Measurements from ENCODE around the gene MIPOL1.
"Not testable (repeated sequence)": the region's sequence is repeated elsewhere in the genome, so short reads cannot be mapped to it uniquely, and the experiment has no call there.

The MIPOL1 gene

DNA sequence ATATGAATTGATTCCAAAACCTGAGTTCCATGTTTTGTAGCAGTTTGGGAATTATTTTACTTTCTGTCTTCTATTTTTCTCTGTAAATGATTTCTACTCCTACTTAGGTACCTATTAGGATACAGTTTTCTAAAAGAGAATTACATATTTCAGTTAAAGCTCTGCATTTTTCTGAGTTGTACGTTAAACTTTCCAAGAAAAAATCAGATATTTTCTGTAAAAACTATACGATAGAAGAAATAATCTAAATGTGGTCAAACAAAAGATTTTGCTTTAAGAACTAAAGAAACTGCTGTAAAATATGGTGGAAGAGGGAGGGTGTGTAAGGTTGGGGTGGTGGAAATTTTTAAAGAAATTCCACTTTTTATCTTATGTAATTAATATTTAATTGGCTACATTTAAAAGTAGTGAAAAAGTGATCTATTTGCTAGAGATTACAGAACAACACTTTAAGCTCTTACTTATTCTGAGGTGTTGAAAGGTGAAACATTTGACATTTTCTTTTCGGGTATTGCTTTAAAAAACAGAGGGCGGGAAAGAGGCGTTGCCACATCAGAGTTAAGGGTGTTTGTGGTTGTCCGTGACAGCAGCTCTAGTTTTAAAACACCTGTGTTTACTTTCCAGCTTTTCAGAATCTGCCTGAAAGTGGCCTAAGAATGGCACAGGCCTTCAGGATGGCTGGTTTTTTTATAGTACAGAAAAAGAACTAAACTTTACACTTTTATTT is 187.3 kb downstream of the MIPOL1 start:
- no peak overlapping the region for H3K4me3 ChIP-seq (ENCODE audit: low read depth, low read length)

DNA sequence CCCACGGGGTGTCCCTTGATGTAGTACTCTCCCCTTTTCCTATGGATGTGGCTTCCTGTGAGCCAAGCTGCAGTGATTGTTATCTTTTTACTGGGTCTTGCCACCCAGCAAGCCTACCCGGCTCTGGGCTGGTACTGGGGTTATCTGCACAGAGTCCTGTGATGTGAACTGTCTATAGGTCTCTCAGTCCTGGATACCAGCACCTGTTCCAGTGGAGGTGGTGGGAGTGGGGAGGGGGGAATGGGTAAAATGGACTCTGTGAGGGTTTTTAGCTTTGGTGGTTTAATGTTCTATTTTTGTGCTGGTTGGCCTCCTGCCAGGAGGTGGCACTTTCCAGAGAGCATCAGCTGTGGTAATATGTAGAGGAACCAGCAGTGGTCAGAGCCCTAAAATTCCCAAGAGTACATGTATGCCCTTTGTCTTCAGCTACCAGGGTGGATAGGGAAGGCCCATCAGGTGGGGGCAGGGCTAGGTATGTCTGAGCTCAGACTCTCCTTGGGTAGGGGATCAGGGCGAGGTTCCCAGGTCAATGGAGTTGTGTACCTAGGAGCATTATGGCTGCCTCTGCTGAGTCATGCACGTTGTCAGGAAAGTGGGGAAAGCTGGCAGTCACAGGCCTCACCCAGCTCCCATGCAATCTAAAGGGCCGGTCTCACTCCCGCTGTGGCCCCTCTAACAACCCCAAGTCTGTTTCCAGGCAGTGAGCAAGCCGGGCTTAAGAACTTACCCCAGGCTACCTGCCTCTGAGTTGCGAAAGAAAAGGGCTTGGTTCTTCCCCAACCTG is 199.6 kb downstream of the MIPOL1 start:
- not testable (repeated sequence) for H3K4me3 ChIP-seq (ENCODE audit: low read depth, low read length)

DNA sequence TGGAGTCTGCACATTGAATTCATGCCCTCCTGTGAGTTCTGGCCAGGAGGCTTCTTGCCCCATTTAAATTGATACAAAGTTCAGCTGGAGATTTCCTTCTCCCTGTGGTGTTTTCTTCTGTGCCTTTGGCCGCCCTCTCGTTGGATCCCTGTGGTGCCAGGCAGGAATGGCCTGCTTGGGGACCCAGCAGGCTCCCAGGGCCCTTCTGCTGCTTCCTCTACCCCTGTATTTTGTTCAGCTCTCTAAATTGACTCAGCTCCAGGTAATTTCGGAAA is 200.1 kb downstream of the MIPOL1 start:
- no peak overlapping the region for H3K4me3 ChIP-seq (ENCODE audit: low read depth, low read length)

DNA sequence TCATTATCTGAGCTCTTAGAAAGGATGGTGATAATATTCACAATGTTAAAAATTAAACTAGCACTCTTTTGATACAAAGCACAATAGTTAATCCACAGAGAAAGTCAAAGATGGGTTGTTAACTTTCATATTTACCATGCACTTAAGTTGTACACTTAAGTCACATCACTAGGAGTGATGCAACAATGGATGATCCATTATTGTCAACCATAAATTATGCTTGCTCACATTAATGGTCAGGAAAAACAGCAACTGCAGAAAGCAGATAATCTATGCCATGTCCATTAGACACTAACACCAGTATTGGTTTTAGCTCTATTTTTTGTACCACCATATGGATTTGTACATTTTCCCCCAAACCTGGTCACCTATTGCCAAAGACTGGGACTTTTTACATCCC is 201.8 kb downstream of the MIPOL1 start:
- H3K4me3 ChIP-seq (ENCODE audit: low read depth, low read length): no peak overlapping the region

DNA sequence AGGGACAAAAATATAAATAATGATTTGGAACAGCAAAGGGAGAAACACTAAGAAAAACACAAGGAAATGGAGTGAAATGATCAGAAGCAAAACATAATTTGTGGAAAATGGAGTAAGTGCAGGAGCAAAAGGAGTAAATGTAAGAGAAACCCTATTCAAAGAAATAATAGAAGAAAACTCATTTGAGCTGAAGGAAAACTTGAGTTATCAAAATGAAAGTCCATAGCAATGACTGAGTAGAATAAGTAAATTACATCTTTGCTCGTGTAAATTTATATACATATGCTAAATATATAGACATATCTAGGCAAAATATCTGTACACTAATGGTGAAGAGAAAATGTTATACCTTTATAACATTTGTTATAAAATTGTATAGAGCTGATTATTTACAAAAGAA is 203.4 kb downstream of the MIPOL1 start:
- H3K4me3 ChIP-seq (ENCODE audit: low read depth, low read length): no peak overlapping the region

DNA sequence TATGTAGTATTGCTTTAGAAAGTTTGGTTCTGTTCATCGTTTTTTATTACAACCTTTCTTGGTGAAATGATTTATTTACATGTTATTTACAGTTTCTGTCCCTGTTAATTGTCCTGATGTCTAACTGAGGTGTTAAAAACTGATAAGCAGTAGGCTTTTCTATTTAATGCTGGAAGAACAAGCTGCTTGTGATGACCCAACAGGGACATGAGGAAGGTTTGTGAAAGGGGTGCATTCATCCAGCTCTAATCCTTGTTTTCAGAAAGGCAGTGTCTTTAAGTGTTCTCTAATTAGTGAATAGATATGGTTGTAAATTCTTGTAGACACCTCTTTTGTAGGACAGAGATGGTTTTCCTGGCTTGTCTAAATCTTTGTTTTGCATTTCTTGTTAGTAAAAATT is 205.9 kb downstream of the MIPOL1 start:
- no peak overlapping the region for H3K4me3 ChIP-seq (ENCODE audit: low read depth, low read length)

DNA sequence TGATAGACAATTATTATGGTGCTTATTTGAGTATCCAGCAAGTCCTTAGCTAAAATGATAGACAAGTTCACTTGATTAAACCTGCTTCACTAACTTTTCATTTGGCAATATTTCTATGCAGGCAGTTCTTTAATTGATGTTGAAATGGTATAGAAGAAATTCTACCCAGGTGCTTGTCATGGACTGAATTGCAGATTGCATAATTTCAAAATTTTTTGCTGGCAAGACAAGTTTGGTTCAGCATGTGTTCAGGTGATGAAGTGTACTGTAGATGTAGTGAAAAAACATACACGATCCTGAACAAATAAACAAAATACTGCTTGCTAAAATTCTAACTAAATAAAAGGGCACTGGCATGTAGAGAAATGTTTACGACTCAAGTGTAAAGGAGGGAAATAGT is 208.4 kb downstream of the MIPOL1 start:
- H3K4me3 ChIP-seq (ENCODE audit: low read depth, low read length): no peak overlapping the region

DNA sequence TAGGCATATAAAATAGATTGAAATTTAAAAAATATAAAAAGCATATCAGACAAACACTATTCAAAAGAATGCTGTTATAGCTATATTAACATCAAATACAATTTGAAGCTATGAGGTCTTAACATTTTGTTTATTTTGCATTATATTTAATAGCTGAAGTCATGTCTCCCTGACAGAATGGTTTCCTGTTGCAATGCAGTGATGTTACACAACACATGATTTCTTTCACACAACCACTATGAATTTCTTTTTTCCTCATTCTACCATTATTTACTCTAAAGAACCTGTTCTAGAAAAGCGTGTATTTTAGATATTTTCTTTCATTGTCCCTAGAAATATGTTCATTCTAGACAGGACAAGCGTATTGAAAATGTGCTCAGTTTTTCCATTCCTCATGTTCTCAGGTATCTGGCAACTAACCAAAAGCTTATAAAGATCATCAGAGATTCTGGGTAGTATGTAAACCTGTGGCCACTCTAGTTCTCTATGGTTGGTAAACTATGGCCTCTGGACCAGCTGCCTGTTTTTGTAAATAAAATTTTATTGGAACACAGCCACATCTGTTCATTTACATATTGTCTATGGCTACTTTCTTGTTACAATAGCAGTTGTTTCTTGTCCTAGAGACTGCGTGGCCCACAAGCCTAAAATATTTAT is 213.5 kb downstream of the MIPOL1 start:
- no peak overlapping the region for H3K4me3 ChIP-seq (ENCODE audit: low read depth, low read length)

DNA sequence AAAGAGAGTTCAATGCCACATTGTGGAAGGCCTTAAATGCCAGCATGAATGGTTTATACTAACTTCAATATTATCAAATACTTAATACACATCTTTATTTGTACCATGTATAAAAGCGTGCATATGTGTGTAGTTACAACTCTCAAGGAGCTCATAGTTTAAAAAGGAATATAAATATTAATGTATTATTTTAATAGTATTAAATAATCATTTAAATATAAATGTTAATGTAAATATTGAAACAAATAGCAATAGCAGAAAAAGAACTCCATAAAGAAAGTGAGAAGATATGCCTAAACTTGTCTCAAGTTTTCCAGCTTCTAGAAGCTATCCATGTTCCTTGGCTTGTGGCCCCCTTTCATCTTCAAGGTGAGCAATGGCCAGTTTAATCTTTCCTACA is 215.3 kb downstream of the MIPOL1 start:
- H3K4me3 ChIP-seq (ENCODE audit: low read depth, low read length): no peak overlapping the region

DNA sequence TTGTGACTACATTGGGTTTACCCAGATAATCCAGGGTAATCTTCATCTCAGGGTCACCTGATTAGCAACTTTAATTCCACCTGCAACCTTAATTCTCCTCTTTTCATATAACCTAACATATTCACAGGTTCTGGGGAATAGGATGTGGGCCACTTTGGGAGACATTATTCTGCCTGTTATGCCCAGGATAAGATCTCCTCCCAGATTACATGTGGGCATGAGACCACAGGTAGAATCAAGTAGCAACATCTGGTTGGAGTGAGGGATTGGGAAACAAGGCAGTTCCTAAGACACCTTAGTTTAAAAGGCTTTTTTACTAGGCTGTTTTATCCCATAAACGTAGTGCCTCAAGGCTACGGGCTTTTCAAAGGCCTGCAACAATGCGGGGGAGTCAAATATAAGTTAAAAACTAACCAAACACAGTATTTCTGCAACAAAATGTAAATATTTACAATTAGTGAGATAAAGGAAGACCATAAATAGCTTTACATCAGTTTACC is 215.8 kb downstream of the MIPOL1 start:
- H3K4me3 ChIP-seq (ENCODE audit: low read depth, low read length): no peak overlapping the region

DNA sequence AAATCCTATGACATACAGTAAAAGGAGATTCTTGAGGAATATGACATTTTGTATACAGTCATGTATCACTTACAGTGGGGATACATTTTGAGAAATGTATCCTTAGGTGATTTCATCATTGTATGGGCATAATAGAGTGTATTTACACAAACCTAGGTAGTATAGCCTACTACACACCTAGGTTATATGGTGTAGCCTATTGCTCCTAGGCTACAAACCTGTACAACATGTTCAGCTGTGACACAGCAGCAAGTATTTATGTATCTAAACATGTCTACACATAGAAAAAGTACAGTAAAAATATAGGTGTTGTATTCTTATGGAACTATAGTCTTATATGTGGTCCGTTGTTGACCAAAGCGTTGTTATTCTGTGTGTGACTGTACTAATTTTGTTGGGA is 218.5 kb downstream of the MIPOL1 start:
- H3K4me3 ChIP-seq (ENCODE audit: low read depth, low read length): no peak overlapping the region

DNA sequence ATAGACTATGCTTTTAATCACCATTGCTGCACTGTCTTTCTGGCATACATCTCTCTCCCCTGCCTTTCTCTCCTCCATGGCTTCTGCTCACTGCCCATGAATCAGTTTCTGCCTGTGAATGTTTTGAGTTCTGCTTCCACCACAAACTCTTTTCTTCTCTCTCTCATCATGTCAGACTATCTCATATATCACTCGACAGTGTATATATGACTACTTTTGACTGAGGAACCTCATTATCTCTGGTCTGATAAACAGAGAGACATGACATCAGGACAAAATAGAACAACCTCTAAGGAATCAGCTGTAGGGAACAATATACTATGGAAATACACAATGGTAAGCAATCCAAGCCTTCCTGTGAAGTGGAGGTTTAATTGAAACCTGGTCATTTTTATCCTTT is 219.4 kb downstream of the MIPOL1 start:
- H3K4me3 ChIP-seq (ENCODE audit: low read depth, low read length): no peak overlapping the region

DNA sequence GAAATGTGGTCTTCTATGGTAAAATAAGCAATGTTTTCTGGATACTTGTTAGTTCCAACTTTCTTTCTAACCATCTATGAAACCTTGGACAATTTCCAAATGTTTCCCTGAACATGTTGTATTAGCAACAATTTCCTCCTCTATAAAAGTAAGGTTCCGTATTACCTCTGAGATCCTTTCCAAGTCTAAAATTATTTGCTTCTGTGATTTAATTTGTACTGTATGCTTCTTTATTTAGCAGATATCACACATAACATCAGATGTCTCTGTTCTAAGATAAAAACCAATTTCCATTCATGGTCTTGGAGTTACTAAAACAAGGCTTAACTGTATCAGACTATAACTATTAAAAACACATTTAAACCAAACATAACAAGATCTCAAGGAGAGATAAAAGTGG is 220.1 kb downstream of the MIPOL1 start:
- H3K4me3 ChIP-seq (ENCODE audit: low read depth, low read length): no peak overlapping the region

DNA sequence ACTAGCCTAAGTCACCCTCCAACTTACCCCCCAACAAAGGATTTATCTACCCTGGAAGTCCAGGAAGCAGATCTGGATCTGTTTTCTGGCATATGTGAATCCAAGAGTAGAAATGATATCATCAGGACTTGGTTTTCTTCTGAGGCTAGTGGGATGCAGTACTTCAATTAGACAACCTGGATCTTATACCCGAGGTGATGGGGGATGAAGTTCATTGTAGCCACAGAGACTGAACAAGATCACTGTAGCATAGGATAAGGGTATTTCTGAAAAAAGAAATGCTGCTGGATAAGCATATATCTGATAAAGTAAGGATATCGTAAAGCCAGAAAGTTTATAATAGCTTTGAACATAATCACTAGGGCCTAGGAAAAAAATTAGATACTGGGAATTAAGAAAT is 222.9 kb downstream of the MIPOL1 start:
- H3K4me3 ChIP-seq (ENCODE audit: low read depth, low read length): no peak overlapping the region

DNA sequence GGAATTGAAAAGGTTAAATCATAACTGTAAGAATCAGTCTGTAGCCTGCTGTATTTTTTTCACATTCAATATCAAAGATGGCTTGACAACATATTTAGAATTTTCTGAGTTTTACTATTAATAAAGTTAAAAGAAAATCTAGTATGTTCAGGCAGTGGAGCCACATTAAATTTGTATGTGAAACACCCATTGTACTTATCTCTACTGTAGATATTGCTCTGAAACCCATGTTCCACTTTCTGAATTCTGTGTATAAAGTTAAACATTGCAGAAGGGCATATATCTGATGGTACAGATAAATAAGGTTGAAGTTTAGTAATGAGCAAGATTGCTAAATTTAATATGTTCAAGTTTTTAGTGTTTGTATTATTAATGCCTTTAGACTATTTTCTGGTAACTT is 224.6 kb downstream of the MIPOL1 start:
- H3K4me3 ChIP-seq (ENCODE audit: low read depth, low read length): no peak overlapping the region

DNA sequence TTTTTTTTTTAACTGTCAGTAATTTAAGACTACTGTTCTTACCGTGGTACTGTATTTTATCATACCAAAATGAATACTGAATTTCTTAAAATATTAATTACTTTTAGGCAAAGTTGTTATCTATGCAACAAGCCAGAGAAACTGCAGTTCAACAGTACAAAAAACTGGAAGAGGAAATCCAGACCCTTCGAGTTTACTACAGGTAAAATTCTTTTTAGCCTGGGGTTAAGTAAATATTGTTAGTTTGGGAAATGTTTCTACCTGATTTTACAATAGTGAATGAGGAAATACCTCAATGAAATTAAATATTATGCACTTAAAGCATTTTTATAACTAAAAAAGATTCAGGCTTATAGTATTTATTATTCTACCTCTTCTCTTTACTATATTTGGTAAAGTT is 225.0 kb downstream of the MIPOL1 start:
- H3K4me3 ChIP-seq (ENCODE audit: low read depth, low read length): no peak overlapping the region

DNA sequence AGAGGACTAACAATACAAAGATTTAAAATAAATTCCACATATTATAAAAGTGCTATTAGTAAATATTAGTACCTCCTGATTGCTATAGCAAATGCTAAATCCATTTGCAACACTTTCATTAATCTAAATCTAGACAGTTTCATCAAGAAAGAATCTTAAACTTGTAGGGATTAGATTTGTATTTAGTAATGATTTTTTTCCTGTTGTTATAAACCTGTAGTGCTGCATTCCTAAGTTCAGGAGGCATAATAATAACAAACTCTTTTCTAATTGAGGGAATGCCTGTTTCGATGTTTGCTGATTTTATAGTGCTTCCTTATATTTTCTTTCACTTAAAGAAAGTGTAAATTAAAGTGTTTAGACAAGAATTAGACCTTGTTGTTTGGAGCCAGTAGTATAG is 231.2 kb downstream of the MIPOL1 start:
- no peak overlapping the region for H3K4me3 ChIP-seq (ENCODE audit: low read depth, low read length)

DNA sequence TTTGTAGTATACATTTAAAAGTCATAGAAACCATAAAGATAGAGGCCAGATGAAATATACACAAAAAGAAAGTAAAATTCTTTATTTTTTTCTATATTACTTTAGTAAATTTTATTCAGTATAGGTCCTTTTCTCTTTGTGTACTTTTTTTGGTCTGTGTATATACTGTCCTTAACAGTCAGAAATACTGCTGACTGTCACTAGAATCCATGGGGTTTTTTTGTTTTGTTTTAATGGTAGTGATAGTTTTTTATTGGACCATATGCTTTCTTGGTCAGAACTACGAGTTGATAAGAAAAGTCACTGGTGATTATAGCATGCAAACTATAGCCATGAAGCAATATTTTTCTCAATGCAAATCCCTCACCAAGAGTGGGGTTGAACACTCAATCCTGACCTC is 231.9 kb downstream of the MIPOL1 start:
- no peak overlapping the region for H3K4me3 ChIP-seq (ENCODE audit: low read depth, low read length)

DNA sequence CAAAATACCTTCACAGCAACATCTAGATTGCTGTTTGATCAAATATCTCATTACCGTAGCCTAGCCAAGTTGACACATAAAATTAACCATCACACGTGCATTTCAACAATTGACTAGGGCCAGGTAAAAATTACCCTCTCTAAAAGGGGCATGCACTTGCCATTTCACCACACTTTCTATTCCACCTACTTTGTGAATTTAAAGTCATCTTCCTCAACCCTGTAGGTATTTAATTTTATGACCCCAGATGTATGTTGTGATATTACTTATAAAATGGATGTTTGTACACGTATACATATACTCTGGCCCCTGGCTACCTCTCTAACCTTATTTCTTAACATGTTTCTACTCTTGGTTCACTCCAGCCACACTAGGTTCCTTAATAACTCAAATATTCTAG is 237.1 kb downstream of the MIPOL1 start:
- H3K4me3 ChIP-seq (ENCODE audit: low read depth, low read length): no peak overlapping the region

DNA sequence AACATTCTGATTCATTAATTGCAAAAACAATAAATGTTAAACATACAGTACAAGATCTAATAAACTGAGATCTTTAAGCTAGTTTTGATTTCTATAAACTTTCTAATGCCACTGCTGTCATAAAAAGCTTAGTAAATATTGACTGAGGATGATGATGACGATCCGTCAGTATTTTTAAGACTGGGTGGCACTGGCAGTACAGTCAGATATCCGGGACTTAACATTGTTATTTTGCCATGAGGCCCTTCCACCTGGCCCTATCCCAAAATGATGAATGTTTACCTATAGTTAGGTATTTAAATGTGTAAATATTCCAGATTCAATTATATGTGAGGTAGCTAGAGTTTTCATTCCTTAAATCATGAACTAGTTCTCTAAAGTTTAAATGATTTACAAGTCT is 238.8 kb downstream of the MIPOL1 start:
- no peak overlapping the region for H3K4me3 ChIP-seq (ENCODE audit: low read depth, low read length)

DNA sequence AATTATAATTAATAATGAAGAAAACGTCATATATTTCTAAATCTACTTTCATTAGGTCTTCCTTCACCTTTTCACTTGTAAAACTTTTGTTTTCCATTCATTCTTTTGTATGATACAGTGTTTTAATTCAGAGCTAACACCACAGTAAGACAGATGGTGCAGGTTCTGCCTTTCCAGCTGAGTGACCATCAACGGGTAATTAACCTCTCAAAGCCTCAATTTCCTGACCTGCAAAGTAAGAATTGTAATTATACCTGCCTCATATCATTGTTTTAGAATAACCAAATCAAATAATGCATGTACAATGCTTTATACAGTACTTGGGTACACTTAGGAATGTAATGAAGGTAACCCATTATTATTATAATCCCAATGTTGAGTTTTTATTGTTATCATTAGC is 239.8 kb downstream of the MIPOL1 start:
- no peak overlapping the region for H3K4me3 ChIP-seq (ENCODE audit: low read depth, low read length)

DNA sequence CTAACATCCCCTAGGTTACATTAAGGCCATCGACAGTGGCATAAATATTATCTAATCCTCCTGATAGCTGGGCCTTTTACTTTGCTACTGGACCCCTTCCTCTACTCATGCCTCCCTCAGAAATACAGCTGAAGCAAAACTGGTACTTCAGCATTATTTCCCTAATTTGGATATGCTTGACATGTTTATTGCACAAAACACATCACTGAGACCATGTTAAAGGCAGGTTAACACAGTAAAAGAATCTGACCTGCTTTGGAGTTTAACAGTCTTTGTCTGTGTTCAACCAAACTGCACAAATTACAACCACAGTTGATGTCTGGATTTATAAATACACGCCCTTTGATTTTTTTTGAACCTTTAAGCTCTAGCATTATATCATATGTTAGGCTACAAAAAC is 240.7 kb downstream of the MIPOL1 start:
- H3K4me3 ChIP-seq (ENCODE audit: low read depth, low read length): no peak overlapping the region
